GM23338 (cell line): ENCODE data around the gene WDR38.

Source experiments
- EZH2phosphoT487 ChIP-seq: fragments of 200-600 bp; sonication (generic); IDR thresholded peaks from one replicate; pipeline ENCODE4 v1.8.1; 2018; ENCODE audit warnings: antibody characterized with exemption; ENCODE audit not compliant: unreplicated experiment
- POLR2AphosphoS5 ChIP-seq: IDR thresholded peaks from 2 replicates; pipeline ENCODE4 v1.6.1; 2016; ENCODE audit warnings: antibody characterized with exemption, low read depth

GRCh38 chr9:124854161-124854560 is 901 bp downstream of the WDR38 start:
- no peak for TF ChIP-seq EZH2phosphoT487
- no peak for TF ChIP-seq POLR2AphosphoS5
